ENCODE results near the gene CFAP210. TPM values are rescaled to one million over a fixed set of nuclear protein-coding genes. Genes with fewer than 3 reads are reported as not detected.

Gene CFAP210
- polyA plus RNA-seq, 1 experiment = not detected

DNA sequence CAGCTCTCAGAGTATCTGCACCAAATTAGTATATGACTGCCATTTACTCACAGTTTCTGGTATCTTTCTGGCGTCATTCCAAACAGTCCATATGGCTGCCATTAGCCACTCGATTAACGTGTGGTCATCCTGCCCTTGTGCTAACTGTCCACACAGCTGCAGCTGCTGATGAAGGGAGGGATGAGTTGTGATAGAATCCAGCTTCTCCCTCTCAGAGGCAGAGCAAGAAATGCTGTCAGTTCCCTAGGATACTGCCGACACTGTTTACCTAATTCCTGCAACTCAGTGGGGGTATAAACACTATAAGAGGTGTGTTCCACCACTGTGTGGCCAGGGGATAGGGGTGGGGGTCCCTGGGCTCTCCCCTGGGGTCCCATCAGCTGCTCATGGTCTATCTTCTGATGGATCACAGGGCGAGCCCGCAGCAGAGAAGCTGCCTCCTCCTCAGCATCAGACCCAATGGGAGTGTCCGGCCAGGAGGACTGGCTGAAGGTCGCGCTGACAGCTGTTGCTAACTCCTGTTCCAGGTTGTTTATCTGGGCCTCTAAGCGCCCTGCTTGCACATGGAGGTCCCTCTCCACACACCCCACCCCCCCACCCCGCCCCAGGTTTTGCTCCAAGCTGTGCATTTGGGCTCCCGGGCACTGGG, 22.2 kb upstream of the CFAP210 start:
- no peak overlapping the region for H3K4me3 ChIP-seq (ENCODE audit: low read depth, low read length)
- CTCF ChIA-PET = interaction anchor here (0.7 to 1.5 kb wide), 5 partner anchors 12 to 149 kb away, joined by 3 to 6 read pairs (median 3); no protein-coding TSS in a partner anchor
- no peaks in the 10 kb centered on the region for H3K27me3 ChIP-seq (ENCODE audit: control insufficient read depth, insufficient read depth, low read length)
- TF ChIP-seq, protein P1, sequence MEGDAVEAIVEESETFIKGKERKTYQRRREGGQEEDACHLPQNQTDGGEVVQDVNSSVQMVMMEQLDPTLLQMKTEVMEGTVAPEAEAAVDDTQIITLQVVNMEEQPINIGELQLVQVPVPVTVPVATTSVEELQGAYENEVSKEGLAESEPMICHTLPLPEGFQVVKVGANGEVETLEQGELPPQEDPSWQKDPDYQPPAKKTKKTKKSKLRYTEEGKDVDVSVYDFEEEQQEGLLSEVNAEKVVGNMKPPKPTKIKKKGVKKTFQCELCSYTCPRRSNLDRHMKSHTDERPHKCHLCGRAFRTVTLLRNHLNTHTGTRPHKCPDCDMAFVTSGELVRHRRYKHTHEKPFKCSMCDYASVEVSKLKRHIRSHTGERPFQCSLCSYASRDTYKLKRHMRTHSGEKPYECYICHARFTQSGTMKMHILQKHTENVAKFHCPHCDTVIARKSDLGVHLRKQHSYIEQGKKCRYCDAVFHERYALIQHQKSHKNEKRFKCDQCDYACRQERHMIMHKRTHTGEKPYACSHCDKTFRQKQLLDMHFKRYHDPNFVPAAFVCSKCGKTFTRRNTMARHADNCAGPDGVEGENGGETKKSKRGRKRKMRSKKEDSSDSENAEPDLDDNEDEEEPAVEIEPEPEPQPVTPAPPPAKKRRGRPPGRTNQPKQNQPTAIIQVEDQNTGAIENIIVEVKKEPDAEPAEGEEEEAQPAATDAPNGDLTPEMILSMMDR (IDR thresholded peaks at IDR 0.05; ENCODE audit: insufficient read depth, low read depth, low read length) = no peak
- DNase-seq (ENCODE audit: low read depth) = peak; percentile 15
- POLR2A ChIA-PET = no interaction called here
- no peaks in the 10 kb centered on the region for H3K36me3 ChIP-seq (ENCODE audit: control insufficient read depth, insufficient read depth, low read length)

DNA sequence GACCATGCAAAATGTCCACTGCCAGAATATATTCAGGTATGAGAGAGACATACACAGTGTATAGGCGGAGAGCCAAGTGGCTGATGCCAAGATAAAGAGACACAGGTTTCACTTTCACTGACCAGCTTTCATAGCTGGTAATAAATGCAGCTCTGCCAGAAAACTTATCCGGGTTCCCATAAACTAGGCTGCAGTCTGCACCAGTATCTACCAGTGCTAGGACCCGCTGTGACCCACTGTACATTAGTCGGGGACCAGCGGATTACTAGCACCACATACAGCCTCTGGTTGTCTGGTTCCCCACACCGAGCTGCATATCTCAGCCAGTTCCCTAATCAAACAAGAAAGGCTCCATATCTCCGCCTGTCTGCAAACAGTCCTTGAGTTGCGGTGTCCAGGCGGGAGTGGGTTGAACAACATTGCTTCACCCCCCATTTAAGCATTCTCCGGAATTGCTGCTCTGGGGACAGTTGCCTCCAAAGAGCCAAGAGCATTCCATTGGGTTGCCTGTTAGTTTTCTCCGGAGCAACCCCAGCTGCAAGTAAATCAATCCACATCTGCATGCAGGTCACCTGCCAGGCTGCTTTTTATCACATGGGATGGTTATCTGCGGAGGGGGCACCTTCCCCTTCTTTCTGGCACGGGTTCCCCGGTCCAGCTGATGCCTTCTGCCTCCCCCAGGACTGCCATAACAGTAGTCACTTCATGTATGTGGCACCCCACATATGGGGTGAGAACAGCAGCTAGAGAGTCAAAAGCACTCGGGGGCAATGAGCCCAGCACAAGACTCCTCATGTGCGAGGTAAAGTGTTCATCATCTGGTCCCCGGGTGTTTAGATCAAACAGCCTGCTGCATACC, 21.4 kb upstream of the CFAP210 start:
- Histone ChIP-seq H3K36me3 (ENCODE audit: control insufficient read depth, insufficient read depth, low read length) (no peaks in the 10 kb centered on the region), H3K27me3 (ENCODE audit: control insufficient read depth, insufficient read depth, low read length) (no peaks in the 10 kb centered on the region), H3K4me3 (ENCODE audit: low read depth, low read length) (no peak overlapping the region)
- TF ChIP-seq, protein P1 (IDR thresholded peaks at IDR 0.05; ENCODE audit: insufficient read depth, low read depth, low read length) = no peak
- ChIA-PET CTCF (interaction anchor here (0.7 to 1.5 kb wide), 5 partner anchors 12 to 150 kb away, joined by 3 to 6 read pairs (median 3); no protein-coding TSS in a partner anchor), POLR2A (no interaction called here)
- no peak for DNase-seq (ENCODE audit: low read depth)

GRCh38 chr2:169714699-169715098, 20.5 kb upstream of the CFAP210 start:
- ChIA-PET CTCF (no interaction called here), POLR2A (no interaction called here)
- no peak for DNase-seq (ENCODE audit: low read depth)
- TF ChIP-seq, protein P1 (IDR thresholded peaks at IDR 0.05; ENCODE audit: insufficient read depth, low read depth, low read length) = no peak
- H3K4me3 ChIP-seq (ENCODE audit: low read depth, low read length) = no peak overlapping the region
- no peaks in the 10 kb centered on the region for H3K27me3 ChIP-seq (ENCODE audit: control insufficient read depth, insufficient read depth, low read length)
- no peaks in the 10 kb centered on the region for H3K36me3 ChIP-seq (ENCODE audit: control insufficient read depth, insufficient read depth, low read length)

- POLR2A ChIA-PET = no interaction called here
- no peaks in the 10 kb centered on the region for H3K36me3 ChIP-seq (ENCODE audit: control insufficient read depth, insufficient read depth, low read length)
Measured at GRCh38 chr2:169713331-169713730, 19.1 kb upstream of the CFAP210 start.

DNA sequence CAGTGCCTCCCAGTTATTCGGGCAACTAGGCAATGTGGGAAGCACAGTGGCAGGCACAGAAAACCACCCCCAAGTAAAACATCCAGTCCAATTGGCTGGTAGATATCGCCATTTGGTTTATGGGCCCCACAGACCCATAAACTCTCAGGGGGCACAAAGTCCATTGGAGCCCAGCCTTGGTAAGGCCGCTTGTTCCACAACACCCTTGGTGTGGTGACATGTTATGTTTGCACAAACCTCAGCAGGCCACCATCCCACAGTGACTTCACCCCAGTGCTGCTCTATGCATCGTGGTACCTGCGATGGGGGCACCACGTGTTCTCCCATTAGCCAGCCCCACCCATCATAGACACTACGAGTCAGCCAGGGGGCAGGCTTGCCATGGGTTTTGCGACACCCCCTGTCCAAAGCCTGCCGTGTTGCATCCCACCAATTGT, 18.6 kb upstream of the CFAP210 start:
- POLR2A ChIA-PET = no interaction called here
- DNase-seq (ENCODE audit: low read depth) = no peak
- Histone ChIP-seq H3K36me3 (ENCODE audit: control insufficient read depth, insufficient read depth, low read length) (no peaks in the 10 kb centered on the region), H3K27me3 (ENCODE audit: control insufficient read depth, insufficient read depth, low read length) (no peaks in the 10 kb centered on the region), H3K4me3 (ENCODE audit: low read depth, low read length) (no peak overlapping the region)
- CTCF ChIA-PET = no interaction called here
- TF ChIP-seq, protein P1 (IDR thresholded peaks at IDR 0.05; ENCODE audit: insufficient read depth, low read depth, low read length) = no peak

More at GRCh38 chr2:169713331-169713730, 19.1 kb upstream of the CFAP210 start:
- TF ChIP-seq, protein P1 (IDR thresholded peaks at IDR 0.05; ENCODE audit: insufficient read depth, low read depth, low read length) = no peak
- CTCF ChIA-PET = no interaction called here
- DNase-seq (ENCODE audit: low read depth) = no peak
- no peak overlapping the region for H3K4me3 ChIP-seq (ENCODE audit: low read depth, low read length)
- no peaks in the 10 kb centered on the region for H3K27me3 ChIP-seq (ENCODE audit: control insufficient read depth, insufficient read depth, low read length)

Measured in BJ (cell line).